NB4 (cell line): ENCODE measurements around the gene RPS6KA3.

Experiments
- DNase-seq: peaks from one replicate; pipeline ENCODE4 v3.0.0; 2010; ENCODE audit warnings: low read depth
- H3K4me3 ChIP-seq: one replicate; pipeline ENCODE4 v1.5.1; 2011; ENCODE audit warnings: mild to moderate bottlenecking, low read depth, low read length, moderate library complexity
- MAX ChIP-seq: IDR thresholded peaks from 2 replicates; pipeline ENCODE4 v1.6.1; 2011; ENCODE audit warnings: low read depth, low read length
- MYC ChIP-seq: IDR thresholded peaks from 2 replicates; pipeline ENCODE4 v1.6.1; 2011; ENCODE audit warnings: low read depth, low read length
- POLR2A ChIP-seq: IDR thresholded peaks from 2 replicates; pipeline ENCODE4 v1.6.1; 2011; ENCODE audit warnings: mild to moderate bottlenecking; ENCODE audit not compliant: insufficient read length; ENCODE audit errors: extremely low read depth
- TF ChIP-seq, protein P1 (sequence below): IDR thresholded peaks from one replicate; pipeline ENCODE4 v1.5.1; 2012; ENCODE audit warnings: low read depth, low read length

RPS6KA3 gene

DNA sequence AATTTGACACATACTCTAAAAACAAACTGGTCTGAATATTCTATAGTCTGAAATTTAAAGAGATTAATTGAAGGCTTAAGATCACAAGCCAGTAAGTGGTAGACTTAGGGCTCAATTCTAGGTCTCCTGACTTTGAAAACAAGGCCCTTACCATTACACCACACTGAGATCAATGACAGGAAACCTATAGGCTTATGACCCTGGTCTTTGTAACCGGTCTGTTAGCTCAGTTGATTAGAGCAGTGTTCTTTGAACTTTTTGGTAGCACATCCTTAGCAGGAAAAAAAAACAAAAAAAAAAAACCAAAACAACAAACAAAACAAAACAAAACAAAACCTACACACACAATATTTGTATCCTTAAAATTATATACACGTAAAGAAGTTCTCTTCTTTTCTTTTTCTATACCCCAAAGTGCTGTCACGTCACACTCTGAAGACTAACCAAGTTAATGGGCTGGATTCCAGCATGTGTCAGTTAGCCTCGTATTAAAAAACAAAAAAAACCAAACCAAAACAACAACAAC lies 55.4 kb downstream of the RPS6KA3 start:
- no peak for TF ChIP-seq MAX
- TF ChIP-seq, protein P1, sequence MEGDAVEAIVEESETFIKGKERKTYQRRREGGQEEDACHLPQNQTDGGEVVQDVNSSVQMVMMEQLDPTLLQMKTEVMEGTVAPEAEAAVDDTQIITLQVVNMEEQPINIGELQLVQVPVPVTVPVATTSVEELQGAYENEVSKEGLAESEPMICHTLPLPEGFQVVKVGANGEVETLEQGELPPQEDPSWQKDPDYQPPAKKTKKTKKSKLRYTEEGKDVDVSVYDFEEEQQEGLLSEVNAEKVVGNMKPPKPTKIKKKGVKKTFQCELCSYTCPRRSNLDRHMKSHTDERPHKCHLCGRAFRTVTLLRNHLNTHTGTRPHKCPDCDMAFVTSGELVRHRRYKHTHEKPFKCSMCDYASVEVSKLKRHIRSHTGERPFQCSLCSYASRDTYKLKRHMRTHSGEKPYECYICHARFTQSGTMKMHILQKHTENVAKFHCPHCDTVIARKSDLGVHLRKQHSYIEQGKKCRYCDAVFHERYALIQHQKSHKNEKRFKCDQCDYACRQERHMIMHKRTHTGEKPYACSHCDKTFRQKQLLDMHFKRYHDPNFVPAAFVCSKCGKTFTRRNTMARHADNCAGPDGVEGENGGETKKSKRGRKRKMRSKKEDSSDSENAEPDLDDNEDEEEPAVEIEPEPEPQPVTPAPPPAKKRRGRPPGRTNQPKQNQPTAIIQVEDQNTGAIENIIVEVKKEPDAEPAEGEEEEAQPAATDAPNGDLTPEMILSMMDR, result no peak
- no peak for TF ChIP-seq MYC
- TF ChIP-seq POLR2A, result no peak

DNA sequence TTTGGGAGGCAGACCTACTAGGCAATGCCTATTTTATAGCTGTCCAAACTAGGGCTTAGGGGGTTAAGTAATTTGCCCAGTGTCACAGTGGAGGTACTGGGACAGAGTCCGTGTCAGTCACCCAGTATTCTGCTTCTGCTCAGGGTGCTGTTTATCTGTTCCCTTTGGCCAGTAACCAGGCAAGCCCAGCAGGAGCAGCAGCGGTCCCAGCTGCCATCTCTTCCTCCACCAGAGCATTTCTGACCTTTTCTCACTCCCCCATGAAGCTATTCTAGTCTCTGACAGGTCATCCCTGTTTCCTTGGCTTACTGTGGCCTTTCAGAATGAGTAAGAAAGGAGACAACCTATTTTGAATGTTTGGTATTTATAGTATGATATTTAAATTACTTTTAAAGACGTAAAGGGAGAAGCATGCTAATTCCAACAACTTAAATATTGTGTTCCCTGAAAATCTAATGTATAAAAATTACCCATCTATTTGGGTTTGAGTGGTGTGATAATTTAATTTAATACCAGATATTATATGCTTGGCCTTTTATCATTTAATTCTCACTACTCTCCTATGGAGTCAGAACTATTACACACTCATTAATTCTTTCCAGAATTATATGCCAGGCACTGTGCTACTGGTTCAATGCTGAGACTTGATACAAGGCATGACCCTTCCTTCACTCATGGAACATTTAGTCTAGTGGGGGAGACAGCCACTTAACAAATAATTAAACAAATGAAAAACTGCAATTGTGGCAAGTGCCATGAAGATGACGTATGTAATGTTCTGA lies 60.6 kb downstream of the RPS6KA3 start:
- TF ChIP-seq MAX, result no peak
- no peak for TF ChIP-seq MYC
- no peak for TF ChIP-seq POLR2A
- TF ChIP-seq, protein P1, result no peak

More for the DNA sequence above, 55.4 kb downstream of the RPS6KA3 start:
- H3K4me3 ChIP-seq, result no peak overlapping the region
- no peak for DNase-seq

DNA sequence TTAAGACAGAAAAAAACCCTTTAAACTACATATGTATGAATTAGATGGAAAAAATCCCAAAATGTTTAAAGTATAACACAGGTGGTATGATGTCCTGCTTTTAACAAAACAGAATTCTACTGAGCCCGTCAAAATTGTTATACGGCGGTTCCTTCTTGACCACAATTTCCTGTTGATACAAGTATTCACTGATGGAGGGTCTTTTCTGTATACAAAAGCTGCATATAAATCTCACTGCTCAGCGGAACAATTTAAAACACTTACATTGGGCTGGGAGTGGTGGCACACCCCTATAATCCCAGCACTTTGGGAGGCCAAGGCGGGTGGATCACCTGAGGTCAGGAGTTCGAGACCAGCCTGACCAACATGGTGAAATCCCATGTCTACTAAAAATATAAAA lies 62.4 kb downstream of the RPS6KA3 start:
- TF ChIP-seq POLR2A, result no peak
- TF ChIP-seq, protein P1, result no peak
- no peak for TF ChIP-seq MAX
- TF ChIP-seq MYC, result no peak
- H3K4me3 ChIP-seq, result no peak overlapping the region
- no peak for DNase-seq

More for the DNA sequence above, 60.6 kb downstream of the RPS6KA3 start:
- DNase-seq, result no peak
- no peak overlapping the region for H3K4me3 ChIP-seq

- no peak for DNase-seq
- no peak overlapping the region for H3K4me3 ChIP-seq
- TF ChIP-seq POLR2A (no peak), MAX (no peak), MYC (no peak)
- TF ChIP-seq, protein P1, result no peak
Measured at GRCh38 chrX:20197641-20198210, 69.0 kb downstream of the RPS6KA3 start.

- no peak for DNase-seq
- TF ChIP-seq, protein P1, result no peak
- TF ChIP-seq POLR2A (no peak), MYC (no peak), MAX (no peak)
- no peak overlapping the region for H3K4me3 ChIP-seq
Measured at GRCh38 chrX:20189171-20189570, 77.5 kb downstream of the RPS6KA3 start.
